Measurements from ENCODE around the gene PRKG1.

GRCh38 chr10:51289519-51289918 is 215.2 kb downstream of the PRKG1 start:
- no peak for TF ChIP-seq CTCF (IDR thresholded peaks at IDR 0.05; ENCODE audit: low read depth, low read length)
- TF ChIP-seq EZH2phosphoT487 (IDR thresholded peaks at IDR 0.05; ENCODE audit: low read depth) = no peak

Measured in OCI-LY3 (cell line).